ENCODE results near the gene CACNG1.

DNA sequence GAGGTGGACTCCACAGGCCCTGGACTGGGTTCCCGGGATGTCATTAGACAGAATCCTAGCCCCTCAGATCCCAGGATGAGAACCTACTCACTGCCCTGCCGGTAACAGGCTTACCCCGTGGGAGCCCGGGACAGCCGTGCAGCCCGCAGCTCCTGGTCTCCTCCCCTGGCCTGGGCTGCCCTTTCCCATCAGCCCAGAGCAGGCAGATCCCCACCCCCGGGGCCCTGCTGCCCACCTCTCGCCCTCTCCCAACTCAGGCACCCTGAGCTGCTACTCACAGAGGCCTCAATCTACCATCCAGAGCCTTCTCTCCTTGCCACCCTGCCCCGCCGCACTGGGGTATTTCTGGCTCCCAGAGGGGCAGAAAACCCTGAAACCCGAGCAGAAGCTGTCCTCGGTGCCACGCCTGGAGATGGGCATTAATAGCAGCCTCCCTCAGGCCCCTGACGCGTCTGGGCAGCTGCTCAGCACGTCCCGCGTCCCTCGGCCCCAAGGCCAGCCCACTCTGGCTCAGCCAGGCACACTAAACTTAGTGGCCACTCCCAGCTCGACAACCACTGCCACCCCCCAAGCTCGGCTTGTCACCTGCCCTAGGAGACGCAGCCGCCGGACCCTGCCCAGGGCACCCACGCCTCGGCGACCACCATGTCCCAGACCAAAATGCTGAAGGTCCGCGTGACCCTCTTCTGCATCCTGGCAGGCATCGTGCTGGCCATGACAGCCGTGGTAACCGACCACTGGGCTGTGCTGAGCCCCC, at the start of gene CACNG1:
- TF ChIP-seq, protein P1, sequence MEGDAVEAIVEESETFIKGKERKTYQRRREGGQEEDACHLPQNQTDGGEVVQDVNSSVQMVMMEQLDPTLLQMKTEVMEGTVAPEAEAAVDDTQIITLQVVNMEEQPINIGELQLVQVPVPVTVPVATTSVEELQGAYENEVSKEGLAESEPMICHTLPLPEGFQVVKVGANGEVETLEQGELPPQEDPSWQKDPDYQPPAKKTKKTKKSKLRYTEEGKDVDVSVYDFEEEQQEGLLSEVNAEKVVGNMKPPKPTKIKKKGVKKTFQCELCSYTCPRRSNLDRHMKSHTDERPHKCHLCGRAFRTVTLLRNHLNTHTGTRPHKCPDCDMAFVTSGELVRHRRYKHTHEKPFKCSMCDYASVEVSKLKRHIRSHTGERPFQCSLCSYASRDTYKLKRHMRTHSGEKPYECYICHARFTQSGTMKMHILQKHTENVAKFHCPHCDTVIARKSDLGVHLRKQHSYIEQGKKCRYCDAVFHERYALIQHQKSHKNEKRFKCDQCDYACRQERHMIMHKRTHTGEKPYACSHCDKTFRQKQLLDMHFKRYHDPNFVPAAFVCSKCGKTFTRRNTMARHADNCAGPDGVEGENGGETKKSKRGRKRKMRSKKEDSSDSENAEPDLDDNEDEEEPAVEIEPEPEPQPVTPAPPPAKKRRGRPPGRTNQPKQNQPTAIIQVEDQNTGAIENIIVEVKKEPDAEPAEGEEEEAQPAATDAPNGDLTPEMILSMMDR (IDR thresholded peaks at IDR 0.05; ENCODE audit: low read length) = no peak
- TF ChIP-seq EZH2phosphoT487 (IDR thresholded peaks at IDR 0.05; ENCODE audit: low read length) = no peak

Measured in MM.1S (cell line).